Gastroesophageal sphincter (tissue), 4 donors: ENCODE measurements around the gene MYL12A. TPM values are rescaled to one million over a fixed set of nuclear protein-coding genes. Genes with fewer than 3 reads are reported as not detected.
"Not testable (repeated sequence)": the region's sequence is repeated elsewhere in the genome, so short reads cannot be mapped to it uniquely, and the experiment has no call there.

Source experiments
- ATAC-seq: fragments of 150-250 bp; one replicate; pipeline ENCODE4 v1.9.1; 2016; ENCODE audit warnings: mild to moderate bottlenecking, moderate library complexity
- H3K27ac ChIP-seq, 4 donors: fragments of 200-600 bp; sonication (generic) in 3 of 4; 1 replicate in 3 of 4; 2 replicates in 1 of 4; pipeline ENCODE4 v1.5.1; 2016 to 2019
- H3K27me3 ChIP-seq: fragments of 200-600 bp; sonication (generic); one replicate; pipeline ENCODE4 v1.5.1; 2019
- H3K36me3 ChIP-seq, 2 donors: fragments of 200-600 bp; sonication (generic); one replicate each; pipeline ENCODE4 v1.5.1; 2019; ENCODE audit warnings: control low read depth in 1 of 2
- H3K4me1 ChIP-seq, 3 donors: fragments of 200-600 bp; sonication (generic); 1 replicate in 2 of 3; 2 replicates in 1 of 3; pipeline ENCODE4 v1.5.1; 2016 to 2019; ENCODE audit warnings: control low read depth in 2 of 3
- H3K4me3 ChIP-seq, 2 donors: fragments of 200-600 bp; sonication (generic); one replicate each; pipeline ENCODE4 v1.5.1; 2019; ENCODE audit warnings: mild to moderate bottlenecking in 1 of 2, moderate library complexity in 1 of 2
- H3K9me3 ChIP-seq, 3 donors: fragments of 200-600 bp; sonication (generic); one replicate each; pipeline ENCODE4 v1.5.1; 2017 to 2019; ENCODE audit warnings: control low read depth in 2 of 3
- CTCF ChIP-seq, 4 experiments: fragments of 200-600 bp in 2 of 4; fragments of 450-650 bp in 2 of 4; sonication (generic) in 1 of 4; IDR thresholded peaks; one replicate each; pipeline ENCODE4 v1.5.1; 2017 to 2019; ENCODE audit warnings: antibody characterized with exemption in 4 of 4, mild to moderate bottlenecking in 2 of 4, moderate library complexity in 2 of 4
- EP300 ChIP-seq: sonication (generic); formaldehyde crosslinking; IDR thresholded peaks from one replicate; pipeline ENCODE4 v1.6.1; 2017; ENCODE audit warnings: antibody characterized with exemption, mild to moderate bottlenecking
- POLR2A ChIP-seq, 2 donors: fragments of 450-650 bp; IDR thresholded peaks; one replicate each; pipeline ENCODE4 v1.6.1; 2017; ENCODE audit warnings: antibody characterized with exemption in 2 of 2, mild to moderate bottlenecking in 2 of 2, moderate library complexity in 1 of 2
- POLR2AphosphoS5 ChIP-seq: sonication (generic); formaldehyde crosslinking; IDR thresholded peaks from one replicate; pipeline ENCODE4 v1.6.1; 2017; ENCODE audit warnings: antibody characterized with exemption
- WGBS, 2 donors: methylation state at CpG; one replicate each; pipeline ENCODE4 v1.1.5; 2018; ENCODE audit warnings: low coverage in 1 of 2; 5-methylcytosine and 5-hydroxymethylcytosine counted together
- total RNA-seq, 4 donors: library from RNA; depleted of rRNA; stranded (reverse); fragments of >200 nt; gene quantifications; one replicate each; pipeline ENCODE4 v1.1.0, GENCODE V29; 2016

The MYL12A gene
- total RNA-seq, 4 donors from 2014 or later = 193 to 582 (median 307) TPM

GRCh38 chr18:3273042-3273441 is 25.4 kb downstream of the MYL12A start:
- H3K36me3 ChIP-seq = peaks cover 9 to 50% of the 10 kb centered on the region in 2 donors
- ATAC-seq = no peak
- no peaks in the 10 kb centered on the region for H3K27me3 ChIP-seq
- H3K4me1 ChIP-seq = peaks cover 10 to 30% (median 10%) of the 10 kb centered on the region in 3 donors
- TF ChIP-seq CTCF (IDR thresholded peaks at IDR 0.05) = no peak
- no peaks in the 10 kb centered on the region for H3K9me3 ChIP-seq
- H3K27ac ChIP-seq = no peak overlapping the region
- no peak overlapping the region for H3K4me3 ChIP-seq
- WGBS, 2 donors = 47 to 50% methylated on average over 3 of the region's 3 CpGs

- not testable (repeated sequence) for ATAC-seq, H3K27me3 ChIP-seq, H3K27ac ChIP-seq, H3K4me3 ChIP-seq, H3K9me3 ChIP-seq
- Histone ChIP-seq H3K36me3 (peaks cover 9 to 61% of the 10 kb centered on the region in 2 donors), H3K4me1 (peaks cover 0 to 17% (median 3%) of the 10 kb centered on the region in 3 donors)
- 69 to 80% methylated on average over 6 to 7 of the region's 7 CpGs for WGBS, 2 donors
Measured at GRCh38 chr18:3277643-3278213, 30.1 kb downstream of the MYL12A start.

- H3K4me1 ChIP-seq = peaks cover 0 to 17% (median 3%) of the 10 kb centered on the region in 3 donors
- no peak for ATAC-seq
- H3K27ac ChIP-seq = no peak overlapping the region
- TF ChIP-seq POLR2AphosphoS5 (no peak), CTCF (IDR thresholded peaks at IDR 0.05) (peak in 1 of 4 experiments; percentile 8), EP300 (no peak)
- no peaks in the 10 kb centered on the region for H3K9me3 ChIP-seq
- H3K27me3 ChIP-seq = no peaks in the 10 kb centered on the region
- H3K36me3 ChIP-seq = peaks cover 9 to 44% of the 10 kb centered on the region in 2 donors
- H3K4me3 ChIP-seq = no peak overlapping the region
- 21 to 51% methylated on average over 7 to 14 of the region's 14 CpGs for WGBS, 2 donors
Measured at GRCh38 chr18:3279201-3280185, 31.9 kb downstream of the MYL12A start.

DNA sequence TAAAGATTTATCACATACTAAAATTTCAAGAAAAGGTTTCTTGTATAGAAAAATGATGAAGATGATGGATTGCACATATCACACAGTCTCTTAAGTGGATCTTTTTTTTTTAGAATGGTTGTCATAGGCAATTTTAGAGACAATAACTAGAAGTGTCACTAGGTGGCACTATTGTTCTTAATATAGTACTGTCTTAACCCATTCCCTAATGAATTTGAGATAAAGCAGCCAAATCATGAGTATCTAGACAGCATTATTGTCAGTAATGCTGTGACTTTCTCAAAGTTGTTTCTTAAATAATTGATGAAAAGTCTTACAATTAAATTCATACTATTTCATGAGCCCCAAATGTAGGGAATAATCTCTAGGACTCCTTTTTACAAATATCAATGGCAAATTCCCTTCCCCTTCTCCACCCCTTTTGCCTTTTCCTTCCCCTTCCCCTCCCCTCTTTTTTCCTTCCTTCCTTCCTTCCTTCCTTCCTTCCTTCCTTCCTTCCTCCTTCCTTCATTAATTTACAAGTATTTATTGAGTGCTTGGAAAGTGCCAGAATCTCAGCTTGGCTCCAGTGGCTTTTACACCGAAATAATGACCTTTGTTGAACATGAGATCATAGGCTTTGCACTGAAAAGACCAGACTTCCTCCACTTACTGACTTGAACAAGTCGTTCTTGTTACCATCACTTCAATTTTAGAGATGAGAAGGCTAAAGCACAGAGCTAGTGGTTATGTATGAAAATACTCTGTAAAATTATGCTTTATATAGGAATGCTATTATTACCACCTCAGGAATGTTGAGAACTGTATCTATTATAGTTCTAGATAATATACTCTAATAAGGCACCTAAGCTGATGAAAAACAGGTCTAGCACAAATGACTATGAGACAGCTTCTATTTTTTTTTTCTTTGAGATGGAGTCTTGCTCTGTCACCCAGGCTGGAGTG is 34.1 kb downstream of the MYL12A start:
- Histone ChIP-seq H3K27ac (peak overlapping the region in 2 of 4 donors; percentile 21 to 35), H3K4me3 (no peak overlapping the region), H3K27me3 (no peaks in the 10 kb centered on the region), H3K9me3 (no peaks in the 10 kb centered on the region), H3K36me3 (peaks cover 9 to 22% of the 10 kb centered on the region in 2 donors), H3K4me1 (peaks cover 0 to 17% (median 3%) of the 10 kb centered on the region in 3 donors)
- TF ChIP-seq POLR2A (IDR thresholded peaks at IDR 0.05) (no peak), CTCF (IDR thresholded peaks at IDR 0.05) (peak; percentile 69 to 76 (median 70)), POLR2AphosphoS5 (peak; percentile 47), EP300 (no peak)
- ATAC-seq = peak; percentile 66
- 14 to 22% methylated on average over 1 to 2 of the region's 2 CpGs for WGBS, 2 donors
